22Rv1 (cell line): ENCODE measurements around the gene TRAF7.

Experiments
- H3K27ac ChIP-seq: fragments of 450-650 bp; 2 replicates; pipeline ENCODE4 v1.5.1; 2017
- CTCF ChIP-seq: fragments of 450-650 bp; IDR thresholded peaks from 2 replicates; pipeline ENCODE4 v1.5.1; 2017; ENCODE audit warnings: mild to moderate bottlenecking
- ZFX ChIP-seq: fragments of 450-650 bp; IDR thresholded peaks from 2 replicates; pipeline ENCODE4 v1.6.1; 2017; ENCODE audit warnings: antibody characterized with exemption, borderline replicate concordance

Gene TRAF7

GRCh38 chr16:2204416-2205103 lies 49.0 kb downstream of the TRAF7 start:
- H3K27ac ChIP-seq, result peak overlapping the region; percentile 85
- no peak for TF ChIP-seq CTCF
- TF ChIP-seq ZFX, result no peak

- peak within 1 kb of the TSS; percentile 85 for H3K27ac ChIP-seq
- 0 out of 2 replicates have a peak, but pooled peaks have one; percentile 22 for TF ChIP-seq CTCF
- TF ChIP-seq ZFX, result no peak
Observed at GRCh38 chr16:2205104-2205966, 49.8 kb downstream of the TRAF7 start, which contains the start of gene MLST8. TSS of gene MLST8 (plus strand) at chr16:2205454. CDS start at chr16:2206086, 632 bp downstream.

GRCh38 chr16:2205967-2206313 lies 50.4 kb downstream of the TRAF7 start:
- peak overlapping the region; percentile 85 for H3K27ac ChIP-seq
- TF ChIP-seq ZFX (no peak), CTCF (no peak)

GRCh38 chr16:2206420-2206779 lies 50.8 kb downstream of the TRAF7 start:
- TF ChIP-seq ZFX, result no peak
- TF ChIP-seq CTCF, result no peak
- H3K27ac ChIP-seq, result peak overlapping the region; percentile 85

GRCh38 chr16:2206780-2207433 lies 51.3 kb downstream of the TRAF7 start:
- H3K27ac ChIP-seq, result peak overlapping the region; percentile 85
- no peak for TF ChIP-seq CTCF
- no peak for TF ChIP-seq ZFX

GRCh38 chr16:2207872-2208271 lies 52.3 kb downstream of the TRAF7 start:
- TF ChIP-seq CTCF (no peak), ZFX (no peak)
- peak overlapping the region; percentile 85; the same call in 1 of the 2 replicates for H3K27ac ChIP-seq
